NCI-H146 treated with DMSO at 0.1 percent for 48 hours (cell line): ENCODE results near the gene HOXA5.

ENCODE experiments used
- DNase-seq: peaks from one replicate; lab custom pipeline; 2025; ENCODE audit not compliant: unreplicated experiment; lab: John Stamatoyannopoulos, UW

The HOXA5 gene

GRCh38 chr7:27097686-27098577 lies 45.5 kb downstream of the HOXA5 start:
- DNase-seq: no peak

- peak; percentile 42 for DNase-seq
Observed at GRCh38 chr7:27096768-27097514, 46.5 kb downstream of the HOXA5 start.

GRCh38 chr7:27095897-27096767 lies 47.3 kb downstream of the HOXA5 start, which contains the start of gene HOXA1:
Gene HOXA1, minus strand, starts transcription at chr7:27096000. Its CDS starts 88 bp downstream, at chr7:27095912.
- DNase-seq: peak; percentile 62

GRCh38 chr7:27095050-27095896 lies 48.2 kb downstream of the HOXA5 start:
- no peak for DNase-seq

- no peak for DNase-seq
Observed at GRCh38 chr7:27094304-27095049, 49.0 kb downstream of the HOXA5 start.

GRCh38 chr7:27093184-27093895 lies 50.1 kb downstream of the HOXA5 start:
- no peak for DNase-seq

- DNase-seq: no peak
Observed at GRCh38 chr7:27092819-27093110, 50.7 kb downstream of the HOXA5 start.

- DNase-seq: no peak
Observed at GRCh38 chr7:27091941-27092818, 51.3 kb downstream of the HOXA5 start.

GRCh38 chr7:27091105-27091504 lies 52.4 kb downstream of the HOXA5 start:
- DNase-seq: no peak
